ENCODE results near the gene PPY. TPM values are rescaled to one million over a fixed set of nuclear protein-coding genes. Genes with fewer than 3 reads are reported as not detected.

PPY gene
- total RNA-seq, 2 experiments from 2014 or later, result not detected

- POLR2A ChIA-PET, result interaction anchor here (1.2 kb wide), 1 partner anchor 65 kb away, joined by 5 read pairs; no protein-coding TSS in a partner anchor
These were observed 3.5 kb downstream of the PPY start for GRCh38 chr17:43938838-43939182.

DNA sequence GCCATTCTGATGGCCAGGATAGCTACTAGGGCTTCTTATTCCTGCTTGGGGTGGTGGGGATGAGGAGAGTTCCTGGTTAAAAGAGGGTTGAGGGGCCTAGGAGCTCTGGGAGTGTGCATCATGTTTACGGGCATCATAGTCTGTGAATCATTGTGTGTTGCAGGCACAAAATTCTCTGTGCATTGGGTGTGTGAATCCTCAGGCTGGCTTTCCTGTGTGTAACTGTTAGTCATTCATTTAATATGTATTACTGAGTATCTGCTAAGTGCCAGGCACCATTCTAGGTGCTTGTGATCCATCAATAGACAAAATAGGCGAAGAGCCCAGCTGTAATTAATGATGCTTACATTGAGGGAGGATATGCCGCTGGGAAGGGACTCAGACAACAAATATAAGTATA lies 5.8 kb downstream of the PPY start:
- ChIA-PET CTCF (no interaction called here), POLR2A (no interaction called here)

More at GRCh38 chr17:43938838-43939182, 3.5 kb downstream of the PPY start:
- CTCF ChIA-PET, result interaction anchor here (1.8 kb wide), 1 partner anchor 29 kb away, joined by 10 read pairs; no protein-coding TSS in a partner anchor

- POLR2A ChIA-PET, result no interaction called here
- CTCF ChIA-PET, result interaction anchor here (1.2 kb wide), 1 partner anchor 8 kb away, joined by 3 read pairs; no protein-coding TSS in a partner anchor
These were observed 6.4 kb downstream of the PPY start for GRCh38 chr17:43935926-43936261.

DNA sequence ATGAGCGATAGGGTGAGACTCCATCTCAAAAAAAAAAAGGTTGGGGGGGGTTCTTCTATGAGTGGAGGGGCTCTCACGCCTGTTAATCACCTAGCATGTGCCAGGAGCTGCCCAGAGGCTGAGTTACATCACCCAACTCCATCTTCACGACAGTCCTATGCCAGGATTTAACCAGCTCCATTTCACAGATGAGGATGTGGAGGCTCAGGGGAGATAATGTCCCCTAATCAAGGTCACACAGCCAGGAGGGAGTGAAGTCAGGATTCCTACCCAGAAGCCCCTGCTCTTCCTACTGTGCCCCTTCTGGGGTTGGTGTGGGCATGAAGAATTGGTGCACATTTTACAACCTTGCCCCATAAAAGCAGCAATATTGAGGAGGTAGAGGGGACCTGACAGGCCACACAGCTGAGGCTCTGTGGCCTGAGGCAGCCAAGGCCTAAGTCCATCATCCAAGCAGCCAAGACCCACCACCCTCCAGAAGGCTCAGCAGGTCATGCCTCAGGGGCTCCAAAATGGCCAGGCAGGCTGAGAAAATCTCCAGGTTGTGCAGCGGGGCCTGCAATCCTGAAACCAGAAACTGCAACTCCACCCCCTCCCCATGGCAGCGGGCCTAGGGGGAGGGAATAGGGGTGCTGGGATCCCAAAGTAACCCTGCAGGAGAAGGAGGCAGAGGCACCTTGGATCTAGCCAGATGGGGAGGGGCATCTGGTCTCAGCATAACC lies 6.9 kb downstream of the PPY start:
- CTCF ChIA-PET, result interaction anchor here (0.7 to 1.2 kb wide), 2 partner anchors 9 to 63 kb away, joined by 3 to 4 read pairs; no protein-coding TSS in a partner anchor
- POLR2A ChIA-PET, result no interaction called here

GRCh38 chr17:43932923-43933322 lies 9.4 kb downstream of the PPY start:
- ChIA-PET POLR2A (no interaction called here), CTCF (no interaction called here)

DNA sequence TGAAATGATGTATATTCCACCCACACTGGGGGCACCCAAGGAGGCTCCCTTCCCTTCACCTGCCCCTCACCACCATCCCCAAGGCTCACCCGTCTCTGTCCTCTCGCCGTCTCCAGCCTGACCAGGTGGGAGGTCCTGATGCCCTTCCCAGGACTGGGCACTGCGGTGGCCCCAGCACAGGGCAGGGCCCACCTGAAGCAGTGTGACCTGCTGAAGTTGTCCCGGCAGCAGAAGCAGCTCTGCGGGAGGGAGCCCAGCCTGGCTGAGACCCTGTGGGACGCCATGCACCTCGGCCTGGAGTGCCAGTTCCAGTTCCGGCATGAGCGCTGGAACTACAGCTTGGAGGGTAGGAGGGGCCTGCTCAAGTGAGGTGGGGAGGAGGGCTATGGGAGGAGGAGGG lies 9.9 kb downstream of the PPY start:
- ChIA-PET CTCF (interaction anchor here (0.7 kb wide), 1 partner anchor 18 kb away, joined by 3 read pairs; no protein-coding TSS in a partner anchor), POLR2A (no interaction called here)

- CTCF ChIA-PET, result no interaction called here
- POLR2A ChIA-PET, result no interaction called here
These were observed 11.2 kb downstream of the PPY start for GRCh38 chr17:43931062-43931571.

DNA sequence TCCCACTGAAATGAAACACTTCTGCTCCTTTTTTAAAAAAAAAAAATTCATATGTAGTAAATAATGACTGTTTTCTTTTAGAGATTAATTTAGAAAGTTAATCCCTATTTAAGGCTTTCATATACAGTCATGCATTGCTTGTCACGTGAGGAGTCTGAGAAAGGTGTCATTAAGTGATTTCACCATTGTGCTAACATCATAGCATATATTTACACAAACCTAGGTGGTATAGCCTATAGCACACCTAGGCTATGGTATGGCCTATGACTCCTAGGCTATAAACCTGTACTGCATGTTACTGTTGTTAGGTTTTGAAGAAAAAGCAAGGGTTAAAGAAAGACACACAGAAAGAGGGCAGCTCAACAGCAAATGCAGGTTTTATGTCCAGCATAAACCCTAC lies 13.7 kb downstream of the PPY start:
- ChIA-PET CTCF (interaction anchor here (0.5 to 1.1 kb wide), 5 partner anchors 9 to 838 kb away, joined by 3 to 4 read pairs (median 4); no protein-coding TSS in a partner anchor), POLR2A (interaction anchor here (0.6 kb wide), 1 partner anchor 78 kb away, joined by 3 read pairs; no protein-coding TSS in a partner anchor)

- POLR2A ChIA-PET, result interaction anchor here (0.7 kb wide), 1 partner anchor 69 kb away, joined by 3 read pairs; no protein-coding TSS in a partner anchor
- CTCF ChIA-PET, result interaction anchor here (0.6 to 1.1 kb wide), 4 partner anchors 10 to 18 kb away, joined by 3 to 4 read pairs (median 4); no protein-coding TSS in a partner anchor
These were observed 14.3 kb downstream of the PPY start for GRCh38 chr17:43927929-43928328.

DNA sequence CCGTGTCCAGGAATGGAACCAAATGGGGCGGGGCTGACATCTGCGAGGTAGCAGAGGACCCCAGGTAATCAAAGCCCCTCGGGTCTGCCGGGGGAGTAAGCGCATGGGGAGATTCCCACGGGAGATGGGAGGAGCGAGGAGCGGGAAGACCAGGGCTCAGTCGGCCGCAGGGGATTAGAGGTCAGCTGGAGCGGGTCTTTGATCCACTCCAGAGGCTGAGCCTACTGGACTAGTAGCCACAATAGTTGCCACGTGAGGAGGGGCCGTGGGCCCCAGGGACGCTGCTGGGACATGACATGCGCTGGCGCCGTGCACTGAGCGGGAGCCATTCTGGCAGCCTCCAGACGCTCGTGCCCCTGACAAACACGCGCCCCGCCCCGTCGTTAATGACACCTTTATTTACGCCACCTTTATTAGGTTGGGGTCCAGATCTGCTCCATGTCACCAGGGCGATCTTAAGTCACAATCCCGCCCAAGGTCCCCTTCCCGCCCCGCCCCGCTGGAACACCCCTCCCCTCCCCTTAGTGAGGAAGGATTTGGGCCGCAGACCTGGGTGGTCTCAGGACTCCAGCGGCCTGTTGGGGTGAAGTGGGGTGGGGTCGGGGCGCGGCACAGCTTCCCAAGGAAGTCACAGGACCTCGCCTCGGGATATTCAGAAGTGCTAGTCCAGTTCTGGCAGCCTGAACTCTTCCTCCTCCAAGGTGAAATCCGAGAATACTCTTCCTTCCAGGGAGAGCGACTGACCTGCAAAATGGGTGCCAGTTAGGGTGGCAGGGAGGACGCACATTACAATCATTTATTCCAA lies 15.0 kb downstream of the PPY start:
- ChIA-PET POLR2A (no interaction called here), CTCF (interaction anchor here (1.1 to 3.0 kb wide), 3 partner anchors 15 to 48 kb away, joined by 3 to 11 read pairs (median 5); no protein-coding TSS in a partner anchor)

GRCh38 chr17:43924558-43924957 lies 17.7 kb downstream of the PPY start:
- CTCF ChIA-PET, result interaction anchor here (1.8 to 3.0 kb wide), 3 partner anchors 10 to 19 kb away, joined by 7 to 11 read pairs (median 8); no protein-coding TSS in a partner anchor
- POLR2A ChIA-PET, result no interaction called here

- POLR2A ChIA-PET, result no interaction called here
- CTCF ChIA-PET, result interaction anchor here (0.5 to 1.4 kb wide), 2 partner anchors 11 to 149 kb away, joined by 3 to 4 read pairs; no protein-coding TSS in a partner anchor
These were observed 21.7 kb downstream of the PPY start for GRCh38 chr17:43920500-43921095.

DNA sequence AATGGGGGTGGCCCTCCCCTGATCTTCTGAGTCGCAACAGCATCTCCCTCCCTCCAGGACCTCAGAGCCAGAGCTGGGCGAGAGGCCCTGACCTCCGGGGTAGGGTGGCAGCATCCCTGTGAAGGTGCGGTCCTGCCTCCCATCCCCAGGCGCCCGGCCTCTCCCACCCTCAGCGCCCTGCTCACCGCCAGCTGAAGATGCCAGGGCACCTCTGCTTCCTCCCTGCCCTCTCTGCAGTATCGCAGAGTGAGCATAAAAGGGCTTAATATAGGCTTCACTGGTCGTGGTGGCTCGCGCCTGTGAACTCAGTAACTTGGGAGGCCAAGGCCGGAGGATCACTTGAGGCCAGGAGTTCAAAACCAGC lies 24.3 kb downstream of the PPY start:
- ChIA-PET CTCF (interaction anchor here (0.9 kb wide), 1 partner anchor 10 kb away, joined by 4 read pairs; no protein-coding TSS in a partner anchor), POLR2A (no interaction called here)

DNA sequence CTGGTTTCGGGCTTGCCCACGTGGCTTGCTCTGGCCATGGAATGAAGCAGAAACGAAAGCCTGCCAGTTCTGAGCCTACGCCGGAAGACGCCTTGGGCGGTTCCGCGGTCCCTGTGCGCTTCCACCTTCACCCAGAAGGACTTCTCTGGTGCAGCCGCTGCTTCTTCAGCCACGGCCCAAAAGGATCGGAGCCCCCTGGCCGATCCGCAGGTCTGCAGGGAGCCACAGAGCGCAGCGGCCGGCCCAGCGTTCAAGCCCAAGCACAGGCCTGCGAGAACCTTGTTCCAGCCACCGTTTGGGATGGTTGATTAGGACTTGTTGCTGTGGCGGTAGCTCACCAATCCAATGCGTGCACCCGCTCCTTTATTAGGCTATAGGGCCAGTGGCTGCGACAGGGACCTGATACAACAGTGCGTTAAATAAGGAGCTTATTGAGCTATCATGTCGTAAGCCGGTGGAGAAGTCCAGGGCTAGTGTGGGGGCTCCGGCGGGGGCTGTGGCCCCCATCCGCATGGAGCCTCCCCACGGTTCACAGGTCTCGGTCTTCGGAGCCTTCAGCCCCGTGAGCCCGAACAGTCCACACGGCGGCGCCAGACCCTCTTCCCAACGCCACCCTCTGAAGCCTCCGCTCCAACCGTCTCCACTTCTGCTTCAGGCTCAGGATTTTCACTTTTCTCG lies 24.8 kb downstream of the PPY start:
- ChIA-PET POLR2A (no interaction called here), CTCF (interaction anchor here (0.5 to 0.9 kb wide), 2 partner anchors 10 to 11 kb away, joined by 3 to 4 read pairs; partner anchors contain the start of gene MPP2)

DNA sequence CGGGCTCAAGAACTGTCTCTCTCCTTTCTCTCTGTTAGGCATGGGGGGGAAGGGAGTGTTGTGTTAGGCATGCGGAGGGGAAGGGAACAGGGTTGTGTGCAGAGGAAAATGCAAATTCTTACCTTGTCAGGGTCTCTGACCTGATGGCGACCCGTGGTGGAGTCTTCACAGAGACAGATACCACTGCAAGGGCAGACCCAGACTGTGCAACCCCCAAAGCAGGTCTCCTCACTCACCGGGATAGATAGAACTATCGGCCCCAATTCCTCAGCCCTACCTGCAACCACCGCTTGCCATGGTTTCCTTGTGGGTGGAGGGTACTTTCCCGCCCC lies 25.3 kb downstream of the PPY start:
- POLR2A ChIA-PET, result no interaction called here
- CTCF ChIA-PET, result interaction anchor here (0.5 to 0.9 kb wide), 2 partner anchors 10 to 11 kb away, joined by 3 to 4 read pairs; partner anchors contain the start of gene MPP2

DNA sequence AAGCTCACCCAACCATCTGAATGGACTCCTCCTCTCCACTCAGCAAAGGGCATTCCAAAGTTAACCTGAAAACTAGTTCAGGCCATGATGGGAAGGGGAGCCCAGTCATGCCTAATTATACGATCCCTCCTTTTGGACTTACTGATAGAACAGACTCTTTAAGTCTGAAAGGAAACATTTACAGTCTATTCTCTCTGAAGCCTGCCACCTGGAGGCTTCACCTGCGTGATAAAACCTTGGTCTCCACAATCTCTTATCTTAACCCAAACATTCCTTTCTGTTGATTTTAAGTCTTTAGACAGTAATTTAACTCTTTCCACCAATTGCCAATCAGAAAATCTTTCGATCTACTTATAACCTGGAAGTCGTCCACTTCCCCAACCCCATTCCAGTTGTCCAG lies 25.9 kb downstream of the PPY start:
- CTCF ChIA-PET, result no interaction called here
- POLR2A ChIA-PET, result no interaction called here

DNA sequence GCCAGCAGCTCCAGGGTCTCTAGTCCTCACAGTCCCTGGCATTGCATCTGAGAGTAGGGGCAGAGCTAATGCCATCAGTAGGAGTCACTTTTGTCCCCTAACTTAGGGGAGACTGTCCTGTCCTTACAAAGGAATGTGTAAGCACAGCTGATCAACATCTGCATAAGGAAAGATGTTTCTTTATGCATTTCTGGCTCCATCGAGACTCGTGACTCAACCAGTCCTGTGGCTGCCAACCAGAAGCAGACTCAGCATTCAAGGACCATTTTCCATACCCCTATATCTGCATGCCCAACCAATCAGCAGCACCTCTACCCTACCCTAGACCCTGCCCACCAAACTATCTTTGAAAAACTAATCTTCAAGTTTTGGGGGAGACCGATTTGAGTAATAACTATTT lies 26.7 kb downstream of the PPY start:
- ChIA-PET POLR2A (no interaction called here), CTCF (no interaction called here)

DNA sequence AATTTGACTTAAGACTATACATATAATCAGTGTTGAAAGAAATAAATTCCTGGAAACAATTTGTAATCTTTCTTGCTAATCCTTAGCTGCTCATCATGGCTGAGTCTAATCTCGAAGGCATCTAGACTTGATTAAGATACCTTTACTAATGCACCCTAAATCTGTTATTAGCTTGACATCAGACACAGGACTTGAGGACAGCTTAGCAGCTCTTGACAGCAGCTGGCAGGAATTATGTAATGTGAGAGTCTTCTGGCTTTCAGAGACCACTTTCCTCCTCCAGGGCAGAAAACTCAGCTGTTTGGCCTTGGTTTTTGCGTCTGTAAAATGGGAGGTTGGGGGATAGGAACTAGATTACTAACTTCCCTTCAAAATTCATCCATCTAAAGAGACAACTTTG lies 27.8 kb downstream of the PPY start:
- ChIA-PET CTCF (interaction anchor here (1.5 kb wide), 1 partner anchor 11 kb away, joined by 7 read pairs; no protein-coding TSS in a partner anchor), POLR2A (no interaction called here)

- CTCF ChIA-PET, result interaction anchor here (1.5 kb wide), 1 partner anchor 12 kb away, joined by 7 read pairs; no protein-coding TSS in a partner anchor
These were observed 28.7 kb downstream of the PPY start for GRCh38 chr17:43913584-43913983.

More at GRCh38 chr17:43913584-43913983, 28.7 kb downstream of the PPY start:
- POLR2A ChIA-PET, result interaction anchor here (0.6 kb wide), 1 partner anchor 155 kb away, joined by 5 read pairs; no protein-coding TSS in a partner anchor
